A549 (cell line): ENCODE data around the gene TNRC6A. TPM values are rescaled to one million over a fixed set of nuclear protein-coding genes. Genes with fewer than 3 reads are reported as not detected.

Source experiments
- ATAC-seq, 2 experiments: fragments of 200-7000 bp in 1 of 2; fragments of >200 bp in 1 of 2; cut with Nextera tagmentation in 1 of 2; cut with Tn5 transposase in 1 of 2; 3 replicates each; pipeline versions ENCODE4 v1.8.0 to v1.9.1; 2018 to 2020; ENCODE audit warnings: mild to moderate bottlenecking in 1 of 2, moderate library complexity in 1 of 2
- CTCF ChIA-PET: fragments of 300-600 bp; sonication (Branson Sonifier 250); formaldehyde crosslinking; extraction: SDS; loops from one replicate; lab custom pipeline; 2021; ENCODE audit warnings: antibody characterized with exemption, inconsistent platforms; lab: Yijun Ruan, JAX
- POLR2A ChIA-PET: fragments of 350-600 bp; formaldehyde crosslinking; extraction: SDS; loops from one replicate; lab custom pipeline; 2021; ENCODE audit warnings: antibody characterized with exemption, inconsistent platforms; lab: Yijun Ruan, JAX
- DNase-seq, 2 experiments: peaks; one replicate each; pipeline versions ENCODE4 v3.0.0 to v3.0.0-alpha.2; 2011 to 2016; ENCODE audit warnings: low read depth in 1 of 2, low spot score in 1 of 2
- FAIRE-seq: peaks from 2 replicates; lab custom pipeline; 2011; peaks lifted over from hg19 to GRCh38; lab: Jason Lieb, UNC
- H3K27ac ChIP-seq, 2 experiments: fragments of >200 bp; sonication (Bioruptor Twin); formaldehyde crosslinking; 3 replicates each; pipeline ENCODE4 v1.5.1; 2016 to 2017
- H3K4me1 ChIP-seq: fragments of >200 bp; sonication (Bioruptor Twin); formaldehyde crosslinking; 3 replicates; pipeline ENCODE4 v1.6.1; 2016
- H3K4me2 ChIP-seq: fragments of >200 bp; sonication (Bioruptor Twin); formaldehyde crosslinking; 3 replicates; pipeline ENCODE4 v1.6.1; 2016
- H3K4me3 ChIP-seq: fragments of >200 bp; sonication (Bioruptor Twin); formaldehyde crosslinking; 3 replicates; pipeline ENCODE4 v1.5.1; 2016
- H3K9me3 ChIP-seq: fragments of >200 bp; sonication (Bioruptor Twin); formaldehyde crosslinking; 3 replicates; pipeline ENCODE4 v1.6.1; 2016
- EHF ChIP-seq: fragments of 250-450 bp; sonication (Bioruptor Pico); IDR thresholded peaks from 2 replicates; pipeline ENCODE4 v1.5.0; 2020; ENCODE audit warnings: mild to moderate bottlenecking
- ESRRA ChIP-seq: fragments of 150-350 bp; IDR thresholded peaks from 2 replicates; pipeline ENCODE4 v1.6.1; 2014; ENCODE audit warnings: mild to moderate bottlenecking, low read length, borderline replicate concordance
- HEYL ChIP-seq: fragments of 250-450 bp; sonication (Bioruptor Pico); IDR thresholded peaks from 2 replicates; pipeline ENCODE4 v1.8.0; 2021; ENCODE audit warnings: mild to moderate bottlenecking, moderate library complexity
- HOXA7 ChIP-seq: fragments of 250-450 bp; sonication (Bioruptor Pico); IDR thresholded peaks from 2 replicates; pipeline ENCODE4 v1.5.0; 2020; ENCODE audit warnings: mild to moderate bottlenecking, moderate library complexity
- HOXB5 ChIP-seq: fragments of 250-450 bp; sonication (Bioruptor Pico); IDR thresholded peaks from 2 replicates; pipeline ENCODE4 v1.5.0; 2020; ENCODE audit warnings: mild to moderate bottlenecking, moderate library complexity
- JUNB ChIP-seq: fragments of >200 bp; sonication (Bioruptor Twin); formaldehyde crosslinking; IDR thresholded peaks from 2 replicates; pipeline ENCODE4 v1.6.1; 2016
- MYC ChIP-seq: IDR thresholded peaks from 2 replicates; pipeline ENCODE4 v1.6.1; 2012; ENCODE audit warnings: mild to moderate bottlenecking, inconsistent platforms, low read length, improper control_type of control experiment, borderline replicate concordance
- POLR2AphosphoS2 ChIP-seq: conservative IDR thresholded peaks from 2 replicates; pipeline ENCODE4 v1.6.1; 2012; ENCODE audit warnings: low read length, improper control_type of control experiment, inconsistent platforms
- TFCP2L1 ChIP-seq: fragments of 250-450 bp; sonication (Bioruptor Pico); IDR thresholded peaks from 2 replicates; pipeline ENCODE4 v1.5.0; 2021; ENCODE audit warnings: mild to moderate bottlenecking
- TP53 ChIP-seq: fragments of 250-450 bp; sonication (Bioruptor Pico); IDR thresholded peaks from 2 replicates; pipeline ENCODE4 v1.5.0; 2021; ENCODE audit warnings: mild to moderate bottlenecking, moderate library complexity
- ZC3H11A ChIP-seq: fragments of 450-650 bp; IDR thresholded peaks from 2 replicates; pipeline ENCODE4 v1.6.1; 2014; ENCODE audit warnings: antibody characterized with exemption, mild to moderate bottlenecking
- ZNF302 ChIP-seq: fragments of 250-450 bp; sonication (Bioruptor Pico); IDR thresholded peaks from 2 replicates; pipeline ENCODE4 v1.9.0; 2021; ENCODE audit warnings: inconsistent platforms, mild to moderate bottlenecking, moderate library complexity
- WGBS: methylation state at CpG from one replicate; pipeline ENCODE4 v1.1.6; 2017; ENCODE audit errors: missing lambda C conversion rate; 5-methylcytosine and 5-hydroxymethylcytosine counted together
- polyA plus RNA-seq, 4 experiments: library from polyadenylated mRNA; depleted of rRNA in 3 of 4; stranded (reverse); fragments of >200 nt; fragmentation: RNase III in 1 of 4; extraction: RNeasy Plus Mini Kit Qiagen cat#74134 plus additional on column Dnase treatment in 1 of 4; gene quantifications; 2 replicates in 3 of 4; 3 replicates in 1 of 4; pipeline ENCODE4 v1.2.3, GENCODE V29; 2011 to 2017
- TF ChIP-seq, protein P1 (sequence below): fragments of 250-450 bp; sonication (Bioruptor Pico); IDR thresholded peaks from 2 replicates; pipeline ENCODE4 v1.5.0; 2021; ENCODE audit warnings: mild to moderate bottlenecking, moderate library complexity, borderline replicate concordance
- TF ChIP-seq, protein P2 (sequence below): fragments of >200 bp; sonication (Bioruptor Twin); formaldehyde crosslinking; IDR thresholded peaks from 3 replicates; pipeline ENCODE4 v1.5.1; 2016
- TF ChIP-seq, protein P3 (sequence below): IDR thresholded peaks from 2 replicates; pipeline ENCODE4 v1.6.1; 2012

The TNRC6A gene
- polyA plus RNA-seq, 2 of the 4 experiments (the other 2 are of a cell fraction), result 26.7 to 51.6 TPM

DNA sequence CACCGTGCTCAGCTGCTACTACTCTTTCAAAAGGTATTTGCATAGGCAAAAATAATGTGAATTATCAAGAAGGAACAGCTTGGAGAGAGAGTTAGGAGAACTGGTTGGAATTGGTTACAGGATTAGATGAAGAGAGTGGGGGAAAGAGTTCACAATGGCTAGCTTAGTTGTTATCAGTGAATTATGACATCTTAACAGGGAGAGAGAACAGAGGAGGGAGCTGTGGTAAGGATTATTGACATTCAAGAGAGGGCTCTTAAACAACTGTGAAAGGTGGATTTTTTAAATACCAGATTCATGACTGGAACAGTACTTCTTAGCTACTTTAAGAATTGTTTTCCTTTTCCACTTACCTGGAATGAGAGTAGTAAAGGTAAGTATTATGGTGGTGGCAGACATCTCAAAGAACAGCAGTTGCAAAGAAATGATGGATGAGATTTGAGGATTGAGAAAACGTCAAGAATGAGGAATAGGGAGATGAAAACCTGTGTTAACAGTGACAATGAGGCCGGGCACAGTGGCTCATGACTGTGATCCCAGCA is 72.4 kb downstream of the TNRC6A start (continued):
- TF ChIP-seq, protein P1, sequence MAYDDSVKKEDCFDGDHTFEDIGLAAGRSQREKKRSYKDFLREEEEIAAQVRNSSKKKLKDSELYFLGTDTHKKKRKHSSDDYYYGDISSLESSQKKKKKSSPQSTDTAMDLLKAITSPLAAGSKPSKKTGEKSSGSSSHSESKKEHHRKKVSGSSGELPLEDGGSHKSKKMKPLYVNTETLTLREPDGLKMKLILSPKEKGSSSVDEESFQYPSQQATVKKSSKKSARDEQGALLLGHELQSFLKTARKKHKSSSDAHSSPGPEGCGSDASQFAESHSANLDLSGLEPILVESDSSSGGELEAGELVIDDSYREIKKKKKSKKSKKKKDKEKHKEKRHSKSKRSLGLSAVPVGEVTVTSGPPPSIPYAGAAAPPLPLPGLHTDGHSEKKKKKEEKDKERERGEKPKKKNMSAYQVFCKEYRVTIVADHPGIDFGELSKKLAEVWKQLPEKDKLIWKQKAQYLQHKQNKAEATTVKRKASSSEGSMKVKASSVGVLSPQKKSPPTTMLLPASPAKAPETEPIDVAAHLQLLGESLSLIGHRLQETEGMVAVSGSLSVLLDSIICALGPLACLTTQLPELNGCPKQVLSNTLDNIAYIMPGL (CRISPR knock-in tag), result no peak
- TF ChIP-seq TFCP2L1 (CRISPR knock-in tag), result no peak

DNA sequence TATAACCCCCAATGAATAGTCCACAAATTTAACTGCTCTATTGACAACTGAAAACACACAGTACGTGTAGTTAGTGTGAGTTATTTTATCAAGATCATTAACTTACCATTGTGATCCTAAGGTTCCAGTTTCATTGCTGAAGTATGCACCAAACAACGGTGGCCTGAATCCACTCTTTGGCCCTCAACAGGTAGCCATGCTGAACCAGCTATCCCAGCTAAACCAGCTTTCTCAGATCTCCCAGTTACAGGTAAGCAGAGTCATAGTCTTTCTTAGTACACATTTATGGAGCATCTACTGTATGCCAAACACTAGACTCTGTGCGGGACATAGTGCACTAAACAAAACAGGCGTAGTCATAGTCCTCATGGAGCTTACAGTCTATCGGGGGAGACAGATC is 76.0 kb downstream of the TNRC6A start:
- DNase-seq (no peak), ATAC-seq (no peak), FAIRE-seq (peak; percentile 7)
- Histone ChIP-seq H3K4me2 (no peak overlapping the region), H3K9me3 (no peaks in the 10 kb centered on the region), H3K4me3 (no peak overlapping the region), H3K27ac (no peak overlapping the region), H3K4me1 (no peaks in the 10 kb centered on the region)
- CTCF ChIA-PET, result interaction anchor here (1.6 kb wide), 1 partner anchor 8 kb away, joined by 4 read pairs; no protein-coding TSS in a partner anchor
- POLR2A ChIA-PET, result no interaction called here
- 90% methylated on average over 5 of the region's 5 CpGs for WGBS
- TF ChIP-seq ESRRA (no peak), HOXB5 (CRISPR knock-in tag) (no peak), MYC (no peak), TP53 (CRISPR knock-in tag) (no peak), HEYL (CRISPR knock-in tag) (no peak), POLR2AphosphoS2 (no peak), JUNB (no peak), ZC3H11A (no peak)
- TF ChIP-seq, protein P2, sequence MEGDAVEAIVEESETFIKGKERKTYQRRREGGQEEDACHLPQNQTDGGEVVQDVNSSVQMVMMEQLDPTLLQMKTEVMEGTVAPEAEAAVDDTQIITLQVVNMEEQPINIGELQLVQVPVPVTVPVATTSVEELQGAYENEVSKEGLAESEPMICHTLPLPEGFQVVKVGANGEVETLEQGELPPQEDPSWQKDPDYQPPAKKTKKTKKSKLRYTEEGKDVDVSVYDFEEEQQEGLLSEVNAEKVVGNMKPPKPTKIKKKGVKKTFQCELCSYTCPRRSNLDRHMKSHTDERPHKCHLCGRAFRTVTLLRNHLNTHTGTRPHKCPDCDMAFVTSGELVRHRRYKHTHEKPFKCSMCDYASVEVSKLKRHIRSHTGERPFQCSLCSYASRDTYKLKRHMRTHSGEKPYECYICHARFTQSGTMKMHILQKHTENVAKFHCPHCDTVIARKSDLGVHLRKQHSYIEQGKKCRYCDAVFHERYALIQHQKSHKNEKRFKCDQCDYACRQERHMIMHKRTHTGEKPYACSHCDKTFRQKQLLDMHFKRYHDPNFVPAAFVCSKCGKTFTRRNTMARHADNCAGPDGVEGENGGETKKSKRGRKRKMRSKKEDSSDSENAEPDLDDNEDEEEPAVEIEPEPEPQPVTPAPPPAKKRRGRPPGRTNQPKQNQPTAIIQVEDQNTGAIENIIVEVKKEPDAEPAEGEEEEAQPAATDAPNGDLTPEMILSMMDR, result no peak
- TF ChIP-seq, protein P3, sequence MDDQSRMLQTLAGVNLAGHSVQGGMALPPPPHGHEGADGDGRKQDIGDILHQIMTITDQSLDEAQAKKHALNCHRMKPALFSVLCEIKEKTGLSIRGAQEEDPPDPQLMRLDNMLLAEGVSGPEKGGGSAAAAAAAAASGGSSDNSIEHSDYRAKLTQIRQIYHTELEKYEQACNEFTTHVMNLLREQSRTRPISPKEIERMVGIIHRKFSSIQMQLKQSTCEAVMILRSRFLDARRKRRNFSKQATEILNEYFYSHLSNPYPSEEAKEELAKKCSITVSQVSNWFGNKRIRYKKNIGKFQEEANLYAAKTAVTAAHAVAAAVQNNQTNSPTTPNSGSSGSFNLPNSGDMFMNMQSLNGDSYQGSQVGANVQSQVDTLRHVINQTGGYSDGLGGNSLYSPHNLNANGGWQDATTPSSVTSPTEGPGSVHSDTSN, result no peak

DNA sequence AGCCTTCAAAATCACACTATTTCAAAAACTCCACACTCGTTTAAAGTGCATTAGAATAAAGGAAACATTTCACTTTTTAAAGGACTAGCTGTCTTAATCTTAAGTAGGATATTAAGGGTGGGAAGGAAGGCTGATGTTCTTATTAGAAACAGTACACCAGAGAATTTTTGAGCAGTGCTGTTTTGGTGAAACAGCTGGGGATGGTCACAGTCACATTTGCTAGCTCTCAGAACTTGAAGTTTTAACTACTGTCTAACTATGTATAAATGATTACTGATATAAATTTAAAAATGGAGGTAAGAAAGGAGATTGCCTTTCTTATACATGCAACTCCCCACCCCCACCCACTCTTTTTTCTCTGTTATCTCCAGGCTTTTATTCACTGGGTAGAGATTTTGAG is 77.8 kb downstream of the TNRC6A start:
- no peak overlapping the region for H3K4me2 ChIP-seq
- TF ChIP-seq EHF (CRISPR knock-in tag), result no peak
- TF ChIP-seq, protein P1 (CRISPR knock-in tag), result no peak
- TF ChIP-seq ZNF302, result no peak
- no peak for TF ChIP-seq ESRRA
- no peak for TF ChIP-seq HOXA7 (CRISPR knock-in tag)
- TF ChIP-seq, all 56 proteins: peak for 0
- 75% methylated on average over 1 of the region's 1 CpG for WGBS
- ChIA-PET POLR2A (no interaction called here), CTCF (interaction anchor here (0.6 to 1.5 kb wide), 4 partner anchors 20 to 92 kb away, joined by 3 to 5 read pairs (median 4); no protein-coding TSS in a partner anchor)
- DNase-seq (no peak), FAIRE-seq (no peak), ATAC-seq (no peak)
- H3K27ac ChIP-seq, result no peak overlapping the region
- no peak overlapping the region for H3K4me3 ChIP-seq
- H3K4me1 ChIP-seq, result no peaks in the 10 kb centered on the region
- H3K9me3 ChIP-seq, result no peaks in the 10 kb centered on the region
